Erythroblast (primary cell): ENCODE data around the gene RUSC1.

Experiments used
- GATA1 ChIP-seq: IDR thresholded peaks from 2 replicates; pipeline ENCODE4 v1.6.1; 2011; ENCODE audit warnings: low read depth, mild to moderate bottlenecking, control low read depth, low read length, moderate library complexity
- POLR2A ChIP-seq: IDR thresholded peaks from 2 replicates; pipeline ENCODE4 v1.6.1; 2011; ENCODE audit warnings: mild to moderate bottlenecking, low read length

- TF ChIP-seq POLR2A (no peak), GATA1 (no peak)
Measured at GRCh38 chr1:155319536-155319935, 1.2 kb upstream of the RUSC1 start.
